Measurements from ENCODE around the gene PTCRA.
"Not testable (repeated sequence)": the region's sequence is repeated elsewhere in the genome, so short reads cannot be mapped to it uniquely, and the experiment has no call there.

PTCRA gene

GRCh38 chr6:42889815-42890214, 26.0 kb upstream of the PTCRA start:
- peaks cover 13% of the 10 kb centered on the region for H3K36me3 ChIP-seq (ENCODE audit: control insufficient read depth, insufficient read depth, low read length)
- H3K27ac ChIP-seq (ENCODE audit: insufficient read depth, low read depth, low read length, poor library complexity, severe bottlenecking), result peak overlapping the region; percentile 94
- no peaks in the 10 kb centered on the region for H3K27me3 ChIP-seq (ENCODE audit: control insufficient read depth, insufficient read depth, low read length, poor library complexity, severe bottlenecking)
- peak overlapping the region; percentile 87 for H3K4me3 ChIP-seq (ENCODE audit: insufficient read depth, low read depth, low read length)
- no peaks in the 10 kb centered on the region for H3K4me1 ChIP-seq (ENCODE audit: control insufficient read depth, insufficient read depth, low read length)
- no peaks in the 10 kb centered on the region for H3K9me3 ChIP-seq (ENCODE audit: control insufficient read depth, low read length)
- WGBS, 2 experiments, result 68 to 73% methylated on average over 4 of the region's 4 CpGs

- Histone ChIP-seq H3K27ac (ENCODE audit: insufficient read depth, low read depth, low read length, poor library complexity, severe bottlenecking) (peak overlapping the region; percentile 94), H3K4me1 (ENCODE audit: control insufficient read depth, insufficient read depth, low read length) (no peaks in the 10 kb centered on the region), H3K27me3 (ENCODE audit: control insufficient read depth, insufficient read depth, low read length, poor library complexity, severe bottlenecking) (no peaks in the 10 kb centered on the region), H3K4me3 (ENCODE audit: insufficient read depth, low read depth, low read length) (peak overlapping the region; percentile 87), H3K36me3 (ENCODE audit: control insufficient read depth, insufficient read depth, low read length) (peaks cover 6% of the 10 kb centered on the region), H3K9me3 (ENCODE audit: control insufficient read depth, low read length) (no peaks in the 10 kb centered on the region)
- 14 to 15% methylated on average over 63 of the region's 63 CpGs for WGBS, 2 experiments
Observed at GRCh38 chr6:42890311-42891198, 25.3 kb upstream of the PTCRA start.

- Histone ChIP-seq H3K9me3 (ENCODE audit: control insufficient read depth, low read length) (no peaks in the 10 kb centered on the region), H3K4me1 (ENCODE audit: control insufficient read depth, insufficient read depth, low read length) (no peaks in the 10 kb centered on the region), H3K36me3 (ENCODE audit: control insufficient read depth, insufficient read depth, low read length) (no peaks in the 10 kb centered on the region), H3K27ac (ENCODE audit: insufficient read depth, low read depth, low read length, poor library complexity, severe bottlenecking) (no peak overlapping the region), H3K27me3 (ENCODE audit: control insufficient read depth, insufficient read depth, low read length, poor library complexity, severe bottlenecking) (no peaks in the 10 kb centered on the region), H3K4me3 (ENCODE audit: insufficient read depth, low read depth, low read length) (peak overlapping the region; percentile 87)
- 90 to 91% methylated on average over 17 of the region's 17 CpGs for WGBS, 2 experiments
Observed at GRCh38 chr6:42891199-42891722, 24.6 kb upstream of the PTCRA start.

- not testable (repeated sequence) for H3K36me3 ChIP-seq (ENCODE audit: control insufficient read depth, insufficient read depth, low read length); H3K27ac ChIP-seq (ENCODE audit: insufficient read depth, low read depth, low read length, poor library complexity, severe bottlenecking); H3K27me3 ChIP-seq (ENCODE audit: control insufficient read depth, insufficient read depth, low read length, poor library complexity, severe bottlenecking); H3K4me3 ChIP-seq (ENCODE audit: insufficient read depth, low read depth, low read length); H3K4me1 ChIP-seq (ENCODE audit: control insufficient read depth, insufficient read depth, low read length); H3K9me3 ChIP-seq (ENCODE audit: control insufficient read depth, low read length)
- 83% methylated on average over 19 of the region's 19 CpGs for WGBS, 2 experiments
Observed at GRCh38 chr6:42894041-42894828, 21.6 kb upstream of the PTCRA start.

GRCh38 chr6:42896178-42896719, 19.6 kb upstream of the PTCRA start:
- Histone ChIP-seq H3K36me3 (ENCODE audit: control insufficient read depth, insufficient read depth, low read length) (no peaks in the 10 kb centered on the region), H3K4me1 (ENCODE audit: control insufficient read depth, insufficient read depth, low read length) (peaks cover 12% of the 10 kb centered on the region), H3K27ac (ENCODE audit: insufficient read depth, low read depth, low read length, poor library complexity, severe bottlenecking) (no peak overlapping the region), H3K4me3 (ENCODE audit: insufficient read depth, low read depth, low read length) (no peak overlapping the region), H3K27me3 (ENCODE audit: control insufficient read depth, insufficient read depth, low read length, poor library complexity, severe bottlenecking) (no peaks in the 10 kb centered on the region), H3K9me3 (ENCODE audit: control insufficient read depth, low read length) (no peaks in the 10 kb centered on the region)
- WGBS, 2 experiments, result 93 to 96% methylated on average over 10 of the region's 10 CpGs

- Histone ChIP-seq H3K9me3 (ENCODE audit: control insufficient read depth, low read length) (no peaks in the 10 kb centered on the region), H3K27me3 (ENCODE audit: control insufficient read depth, insufficient read depth, low read length, poor library complexity, severe bottlenecking) (no peaks in the 10 kb centered on the region), H3K4me3 (ENCODE audit: insufficient read depth, low read depth, low read length) (no peak overlapping the region), H3K4me1 (ENCODE audit: control insufficient read depth, insufficient read depth, low read length) (peaks cover 12% of the 10 kb centered on the region), H3K27ac (ENCODE audit: insufficient read depth, low read depth, low read length, poor library complexity, severe bottlenecking) (no peak overlapping the region), H3K36me3 (ENCODE audit: control insufficient read depth, insufficient read depth, low read length) (no peaks in the 10 kb centered on the region)
- WGBS, 2 experiments, result 14% methylated on average over 10 of the region's 10 CpGs
Observed at GRCh38 chr6:42898891-42899361, 16.9 kb upstream of the PTCRA start.

GRCh38 chr6:42899871-42900270, 16.0 kb upstream of the PTCRA start:
- H3K36me3 ChIP-seq (ENCODE audit: control insufficient read depth, insufficient read depth, low read length), result no peaks in the 10 kb centered on the region
- no peak overlapping the region for H3K27ac ChIP-seq (ENCODE audit: insufficient read depth, low read depth, low read length, poor library complexity, severe bottlenecking)
- H3K4me1 ChIP-seq (ENCODE audit: control insufficient read depth, insufficient read depth, low read length), result peaks cover 12% of the 10 kb centered on the region
- no peak overlapping the region for H3K4me3 ChIP-seq (ENCODE audit: insufficient read depth, low read depth, low read length)
- H3K9me3 ChIP-seq (ENCODE audit: control insufficient read depth, low read length), result no peaks in the 10 kb centered on the region
- no peaks in the 10 kb centered on the region for H3K27me3 ChIP-seq (ENCODE audit: control insufficient read depth, insufficient read depth, low read length, poor library complexity, severe bottlenecking)
- WGBS, 2 experiments, result 4% methylated on average over 8 of the region's 8 CpGs

- H3K27ac ChIP-seq (ENCODE audit: insufficient read depth, low read depth, low read length, poor library complexity, severe bottlenecking), result no peak overlapping the region
- H3K4me3 ChIP-seq (ENCODE audit: insufficient read depth, low read depth, low read length), result no peak overlapping the region
- no peaks in the 10 kb centered on the region for H3K27me3 ChIP-seq (ENCODE audit: control insufficient read depth, insufficient read depth, low read length, poor library complexity, severe bottlenecking)
- H3K4me1 ChIP-seq (ENCODE audit: control insufficient read depth, insufficient read depth, low read length), result peaks cover 12% of the 10 kb centered on the region
- no peaks in the 10 kb centered on the region for H3K36me3 ChIP-seq (ENCODE audit: control insufficient read depth, insufficient read depth, low read length)
- 22 to 24% methylated on average over 11 of the region's 11 CpGs for WGBS, 2 experiments
- no peaks in the 10 kb centered on the region for H3K9me3 ChIP-seq (ENCODE audit: control insufficient read depth, low read length)
Observed at GRCh38 chr6:42901538-42901957, 14.3 kb upstream of the PTCRA start.

GRCh38 chr6:42902429-42903263, 13.2 kb upstream of the PTCRA start:
- WGBS, 2 experiments, result 78 to 79% methylated on average over 22 of the region's 22 CpGs
- H3K4me1 ChIP-seq (ENCODE audit: control insufficient read depth, insufficient read depth, low read length), result peaks cover 12% of the 10 kb centered on the region

More at GRCh38 chr6:42902429-42903263, 13.2 kb upstream of the PTCRA start:
- H3K27me3 ChIP-seq (ENCODE audit: control insufficient read depth, insufficient read depth, low read length, poor library complexity, severe bottlenecking); H3K4me3 ChIP-seq (ENCODE audit: insufficient read depth, low read depth, low read length); H3K27ac ChIP-seq (ENCODE audit: insufficient read depth, low read depth, low read length, poor library complexity, severe bottlenecking); H3K9me3 ChIP-seq (ENCODE audit: control insufficient read depth, low read length); H3K36me3 ChIP-seq (ENCODE audit: control insufficient read depth, insufficient read depth, low read length): not testable (repeated sequence)
